Stimulated activated CD4-positive, alpha-beta T cell treated with anti-CD3 and anti-CD28 coated beads, Interleukin-12 subunit alpha, Interleukin-12 subunit beta, amount 100 ng/mL, for 4 hours (primary cell): Measurements from ENCODE around the gene TBCE.
"Not testable (repeated sequence)": the region's sequence is repeated elsewhere in the genome, so short reads cannot be mapped to it uniquely, and the experiment has no call there.

Experiments used
- DNase-seq: peaks from one replicate; pipeline ENCODE4 v3.0.0-alpha.2; 2020

Gene TBCE

GRCh38 chr1:235457856-235458255 lies 90.6 kb downstream of the TBCE start:
- not testable (repeated sequence) for DNase-seq

- DNase-seq = no peak
Observed at GRCh38 chr1:235460770-235461169, 93.5 kb downstream of the TBCE start.

DNA sequence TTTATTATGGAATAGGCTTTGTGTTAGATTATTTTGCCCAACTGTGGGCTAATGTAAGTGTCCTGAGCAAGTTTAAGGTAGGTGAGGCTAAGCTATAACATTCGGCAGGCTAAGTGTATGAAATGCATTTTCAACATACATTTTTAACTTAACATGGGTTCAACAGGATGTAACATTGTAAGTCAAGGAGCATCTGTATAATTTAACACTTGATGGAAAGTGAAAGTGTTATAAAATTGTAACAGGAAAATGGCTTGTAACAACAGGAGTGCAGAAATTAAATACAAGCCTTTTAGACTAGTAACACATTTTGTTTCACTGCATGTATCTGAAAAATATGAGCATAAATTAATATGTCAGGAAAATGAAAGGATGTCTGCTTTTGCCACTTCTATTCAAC lies 94.7 kb downstream of the TBCE start:
- no peak for DNase-seq

DNA sequence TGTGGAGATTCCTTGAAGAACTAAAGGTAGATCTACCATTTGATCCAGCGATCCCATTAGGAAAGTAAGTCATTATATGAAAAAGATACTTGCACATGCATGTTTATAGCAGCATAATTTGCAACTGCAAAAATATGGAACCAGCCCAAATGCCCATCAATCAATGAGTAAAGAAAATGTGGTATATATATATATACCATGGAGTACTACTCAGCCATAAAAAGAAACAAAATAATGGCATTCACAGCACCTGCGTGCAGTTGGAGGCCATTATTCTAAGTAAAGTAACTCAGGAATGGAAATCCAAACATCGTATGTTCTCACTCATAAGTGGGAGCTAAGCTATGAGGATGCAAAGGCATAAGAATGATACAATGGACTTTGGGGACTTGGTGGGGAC lies 95.6 kb downstream of the TBCE start:
- not testable (repeated sequence) for DNase-seq

DNA sequence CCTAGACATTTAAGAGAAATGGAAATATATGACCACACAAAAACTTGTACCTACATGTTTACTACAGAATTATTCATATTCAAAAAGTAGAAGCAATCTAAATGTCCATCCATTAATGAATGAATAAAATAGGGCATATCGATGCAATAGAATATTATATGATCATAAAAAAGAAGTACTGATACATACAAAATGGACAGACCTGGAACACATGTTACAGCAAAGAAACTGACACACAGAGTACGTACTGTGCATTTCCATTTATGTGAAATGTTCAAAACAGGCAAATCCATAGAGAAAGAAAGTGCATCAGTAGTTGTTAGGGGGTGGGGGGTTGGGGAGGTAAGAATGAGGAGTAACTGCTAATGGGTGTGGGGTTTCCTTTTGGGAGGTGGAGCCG lies 97.8 kb downstream of the TBCE start:
- DNase-seq = no peak

DNA sequence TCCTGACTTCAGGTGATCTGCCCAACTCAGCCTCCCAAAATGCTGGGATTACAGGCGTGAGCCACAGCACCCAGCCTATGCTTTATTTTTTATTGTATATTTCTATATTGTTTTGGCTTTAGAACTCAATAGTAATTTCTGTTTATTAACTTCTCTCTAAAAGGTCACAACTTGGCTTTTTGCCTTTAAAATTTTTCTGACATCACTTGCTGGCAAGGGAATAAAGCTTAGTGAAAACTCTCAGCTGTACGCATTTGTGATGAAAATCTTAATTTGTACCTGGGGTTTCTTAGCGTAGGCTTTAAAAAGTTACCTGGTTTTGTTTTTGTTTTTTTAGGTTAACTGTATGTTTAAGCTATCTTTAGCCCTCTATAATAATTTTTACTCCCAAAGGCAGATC lies 100.8 kb downstream of the TBCE start:
- no peak for DNase-seq

- DNase-seq = no peak
Observed at GRCh38 chr1:235468970-235469369, 101.7 kb downstream of the TBCE start.

DNA sequence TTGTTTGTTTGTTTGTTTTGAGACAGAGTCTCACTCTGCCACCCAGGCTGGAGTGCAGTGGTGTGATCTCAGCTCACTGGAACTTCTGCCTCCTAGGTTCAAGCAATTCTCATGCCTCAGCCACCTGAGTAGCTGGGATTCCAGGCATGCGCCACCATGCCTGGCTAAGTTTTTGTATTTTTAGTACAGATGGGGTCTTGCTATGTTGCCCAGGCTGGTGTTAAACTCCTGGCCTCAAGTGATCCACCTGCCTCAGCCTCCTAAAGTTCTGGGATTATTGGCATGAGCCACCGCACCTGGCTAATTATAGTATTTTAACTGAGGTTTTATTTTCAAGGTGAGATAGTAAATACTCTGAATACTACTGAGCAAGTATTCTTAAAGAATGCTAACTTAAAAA lies 102.7 kb downstream of the TBCE start:
- not testable (repeated sequence) for DNase-seq

DNA sequence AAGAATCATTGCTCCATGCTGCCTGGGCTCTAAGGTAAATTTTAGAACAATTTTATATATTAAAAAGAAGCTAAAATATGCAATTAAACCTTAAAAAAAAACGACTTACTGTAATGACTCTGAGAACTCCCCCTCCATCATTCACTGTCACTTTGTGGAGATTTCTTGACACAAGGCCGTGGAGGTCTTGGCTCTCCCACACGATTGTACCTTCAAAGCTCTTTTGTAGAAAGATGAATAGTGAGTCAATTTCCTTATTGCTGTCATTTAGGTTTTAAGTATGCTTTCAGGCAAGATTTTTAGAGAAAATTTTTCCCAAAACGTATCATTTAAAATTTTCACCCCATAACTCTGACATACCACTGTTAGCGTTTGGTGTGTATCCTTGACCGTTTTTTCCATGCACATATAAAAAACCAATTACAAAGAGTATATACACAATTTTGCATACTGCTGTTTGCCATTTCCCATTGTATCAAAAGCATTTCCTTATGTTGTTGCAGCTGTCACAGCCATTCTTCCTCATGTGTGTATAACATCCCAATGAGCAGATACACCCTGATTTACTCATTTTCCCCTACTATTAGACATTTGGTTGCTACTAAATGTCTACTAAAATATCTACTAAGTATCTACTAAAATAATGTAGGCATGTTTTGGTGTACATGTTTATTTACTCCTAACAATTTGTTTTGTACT lies 103.7 kb downstream of the TBCE start:
- DNase-seq = no peak

- DNase-seq = no peak
Observed at GRCh38 chr1:235473806-235474205, 106.6 kb downstream of the TBCE start.

- DNase-seq = no peak
Observed at GRCh38 chr1:235483090-235483489, 115.9 kb downstream of the TBCE start.

DNA sequence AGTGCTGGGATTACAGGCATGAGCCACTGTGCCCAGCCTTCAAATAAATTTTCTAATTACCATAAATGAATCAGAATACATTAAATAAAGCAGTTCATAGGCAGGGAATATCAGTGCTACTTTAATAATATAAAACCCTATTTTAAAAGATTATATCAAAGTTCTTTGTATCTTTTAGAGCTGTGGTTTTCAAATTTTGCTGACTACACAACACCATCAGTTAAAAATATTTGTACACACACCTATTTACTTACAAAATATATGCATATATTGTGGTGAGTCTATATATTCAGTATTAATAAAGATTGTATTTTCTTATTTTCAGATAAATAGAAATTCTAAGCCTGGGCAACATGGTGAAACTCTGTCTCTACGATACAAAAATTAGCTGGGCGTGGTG lies 118.3 kb downstream of the TBCE start:
- DNase-seq = no peak

GRCh38 chr1:235486321-235486720 lies 119.1 kb downstream of the TBCE start:
- no peak for DNase-seq

GRCh38 chr1:235491644-235492043 lies 124.4 kb downstream of the TBCE start:
- DNase-seq = no peak

DNA sequence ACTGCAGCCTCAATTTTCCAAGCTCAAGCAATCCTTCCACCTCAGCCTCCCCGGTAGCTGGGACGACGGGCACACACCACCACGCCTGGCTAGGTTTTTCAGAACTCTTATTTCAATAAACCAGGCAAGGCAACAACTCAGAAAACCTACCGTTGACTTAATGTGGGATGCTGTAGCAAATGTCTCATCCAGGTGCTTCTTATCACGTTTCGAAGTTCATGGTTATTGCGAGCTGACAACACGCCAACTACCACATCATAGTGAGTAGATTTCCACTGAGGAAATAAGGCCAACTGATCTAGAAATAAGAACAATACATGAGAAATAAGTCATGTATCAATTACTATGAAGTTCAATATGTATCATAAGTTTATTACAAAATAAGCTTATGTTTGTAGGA lies 127.3 kb downstream of the TBCE start:
- no peak for DNase-seq

DNA sequence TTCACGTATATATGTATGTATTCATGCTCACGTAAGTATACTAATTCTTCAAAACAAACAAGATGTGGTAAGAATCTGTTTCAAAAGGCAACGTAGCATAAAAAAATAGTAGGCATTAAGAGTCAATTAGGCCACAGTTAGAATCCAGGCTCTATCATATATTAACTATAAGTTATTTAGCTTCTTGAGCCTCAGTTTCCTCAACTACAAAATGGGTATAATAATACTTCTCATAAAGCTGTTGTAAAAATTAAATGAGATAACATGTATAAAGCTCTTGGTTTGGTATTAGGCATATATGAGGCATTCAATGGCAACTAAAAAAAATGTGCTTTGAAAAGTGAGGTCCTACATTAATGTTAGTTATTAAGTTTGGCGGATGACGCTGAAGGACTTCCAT lies 127.8 kb downstream of the TBCE start:
- no peak for DNase-seq

GRCh38 chr1:235495551-235495950 lies 128.3 kb downstream of the TBCE start:
- no peak for DNase-seq

- DNase-seq = no peak
Observed at GRCh38 chr1:235500971-235501540, 133.8 kb downstream of the TBCE start.
